Measurements from ENCODE around the gene TMEM59.
"Not testable (repeated sequence)": the region's sequence is repeated elsewhere in the genome, so short reads cannot be mapped to it uniquely, and the experiment has no call there.

The TMEM59 gene

DNA sequence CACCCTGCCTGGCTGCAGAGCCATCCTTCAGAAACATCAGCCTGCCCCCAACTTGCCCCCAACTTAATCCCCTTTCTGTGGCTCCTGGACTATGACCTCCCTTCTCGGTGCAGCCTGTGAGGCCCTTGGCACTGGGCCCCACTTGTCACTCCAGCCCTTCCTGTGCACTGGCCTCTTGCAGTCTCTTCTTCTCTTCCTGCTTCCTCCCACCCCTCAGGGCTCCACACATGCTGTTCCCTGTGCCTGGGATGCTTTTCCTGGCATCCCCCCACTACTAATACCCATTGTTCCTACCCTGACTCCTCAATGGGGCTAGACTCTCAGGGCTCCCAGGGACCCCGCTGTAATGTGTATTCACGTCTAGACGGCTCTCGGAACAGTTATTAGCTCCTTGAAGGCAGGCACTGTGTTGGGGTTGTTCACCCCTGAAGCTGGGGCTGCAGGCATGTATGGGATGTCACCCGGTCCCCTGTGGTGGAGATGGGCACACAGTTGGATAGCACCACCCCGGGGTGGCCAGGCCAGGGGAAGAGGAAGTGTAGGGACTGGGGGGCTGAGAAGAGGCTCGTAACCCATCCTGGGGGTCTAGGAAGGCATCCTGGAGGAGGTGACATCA lies 39.5 kb downstream of the TMEM59 start:
- no peak for DNase-seq (ENCODE audit: low read depth in 2 of 2)

- DNase-seq (ENCODE audit: low read depth in 2 of 2): no peak
Measured at GRCh38 chr1:54012863-54013262, 40.1 kb downstream of the TMEM59 start.

DNA sequence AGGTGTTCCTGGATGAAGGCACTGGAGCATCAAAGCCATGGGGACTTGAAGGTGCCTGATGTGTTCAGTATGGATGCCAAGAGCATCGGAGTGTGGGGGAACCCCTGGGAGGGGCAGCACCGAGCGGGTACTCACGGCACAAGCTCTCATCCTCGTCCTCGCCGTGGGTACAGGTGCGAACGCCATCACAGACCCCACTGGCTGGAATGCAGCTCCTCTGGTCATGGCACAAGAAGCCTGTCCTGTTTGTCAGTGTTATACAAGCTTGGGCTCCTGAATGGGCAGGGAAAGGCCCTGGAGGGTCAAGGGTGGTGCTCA lies 41.0 kb downstream of the TMEM59 start:
- no peak for DNase-seq (ENCODE audit: low read depth in 2 of 2)

GRCh38 chr1:54011316-54012007 lies 41.5 kb downstream of the TMEM59 start:
- DNase-seq (ENCODE audit: low read depth in 2 of 2): no peak

GRCh38 chr1:54010415-54011117 lies 42.4 kb downstream of the TMEM59 start:
- DNase-seq (ENCODE audit: low read depth in 2 of 2): no peak

- no peak for DNase-seq (ENCODE audit: low read depth in 2 of 2)
Measured at GRCh38 chr1:54009406-54009805, 43.6 kb downstream of the TMEM59 start.

- DNase-seq (ENCODE audit: low read depth in 2 of 2): no peak
Measured at GRCh38 chr1:54008876-54009275, 44.1 kb downstream of the TMEM59 start.

DNA sequence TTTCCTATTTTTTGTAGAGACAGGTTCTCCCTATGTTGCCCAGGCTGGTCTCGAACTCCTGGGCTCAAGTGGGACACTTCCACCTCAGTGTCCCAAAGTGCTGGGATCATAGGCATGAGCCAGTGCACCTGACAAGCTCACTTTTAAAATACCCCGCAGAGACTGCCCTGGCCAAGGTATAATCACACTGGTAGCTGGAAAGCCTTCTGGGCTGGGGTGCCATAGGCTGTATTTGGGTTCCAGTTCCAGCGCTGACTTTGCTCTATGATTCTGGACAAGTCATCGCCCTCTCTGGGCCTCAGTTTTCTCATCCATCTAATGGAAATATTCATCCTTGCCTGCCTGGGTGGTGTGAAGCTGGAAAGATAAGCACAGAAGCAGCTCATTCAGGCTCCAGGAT lies 45.4 kb downstream of the TMEM59 start:
- DNase-seq (ENCODE audit: low read depth in 2 of 2): no peak

DNA sequence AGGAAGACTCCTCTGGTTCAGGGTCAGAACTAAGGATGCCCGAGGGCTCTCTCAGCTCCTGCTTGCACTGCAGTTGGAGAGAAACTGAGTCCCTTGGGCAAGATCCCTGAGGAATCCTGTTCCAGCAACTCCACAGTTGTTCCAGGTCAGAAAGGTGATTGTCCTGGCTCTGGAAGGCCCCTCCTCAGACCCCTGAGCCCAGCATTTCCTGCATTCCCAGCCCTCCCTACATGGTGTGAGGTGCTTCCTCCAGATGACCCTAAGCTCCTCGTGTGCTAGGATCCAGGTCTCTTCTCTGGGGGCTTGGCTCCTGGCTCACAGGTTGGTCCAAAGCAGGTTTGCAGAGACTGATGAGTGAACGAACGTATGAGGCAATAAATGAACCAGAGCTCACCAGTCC lies 46.5 kb downstream of the TMEM59 start:
- DNase-seq (ENCODE audit: low read depth in 2 of 2): no peak

DNA sequence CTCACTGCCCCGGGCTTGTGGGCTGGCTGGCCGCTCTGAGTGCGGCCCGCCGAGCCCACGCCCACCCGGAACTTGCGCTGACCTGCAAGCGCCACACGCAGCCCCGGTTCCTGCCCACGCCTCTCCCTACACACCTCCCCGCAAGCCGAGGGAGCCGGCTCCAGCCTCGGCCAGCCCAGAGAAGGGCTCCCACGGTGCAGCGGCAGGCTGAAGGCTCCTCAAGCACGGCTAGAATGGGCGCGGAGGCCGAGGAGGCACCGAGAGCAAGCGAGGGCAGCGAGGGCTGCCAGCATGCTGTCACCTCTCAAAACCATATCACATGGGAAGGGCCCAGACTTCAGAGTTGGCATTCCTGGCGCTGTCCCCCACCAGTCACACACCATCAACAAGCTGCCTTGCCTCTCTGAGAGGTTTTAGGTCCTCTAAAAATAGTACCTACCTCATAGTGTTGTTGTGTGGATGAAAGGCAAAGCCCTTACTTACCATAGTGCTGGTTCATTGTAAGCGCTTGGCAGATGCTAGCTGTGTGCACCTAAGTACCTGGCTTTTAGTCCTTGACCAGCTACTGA lies 48.4 kb downstream of the TMEM59 start:
- DNase-seq (ENCODE audit: low read depth in 2 of 2): no peak

GRCh38 chr1:54003750-54004480 lies 49.1 kb downstream of the TMEM59 start:
- not testable (repeated sequence) for DNase-seq (ENCODE audit: low read depth in 2 of 2)

DNA sequence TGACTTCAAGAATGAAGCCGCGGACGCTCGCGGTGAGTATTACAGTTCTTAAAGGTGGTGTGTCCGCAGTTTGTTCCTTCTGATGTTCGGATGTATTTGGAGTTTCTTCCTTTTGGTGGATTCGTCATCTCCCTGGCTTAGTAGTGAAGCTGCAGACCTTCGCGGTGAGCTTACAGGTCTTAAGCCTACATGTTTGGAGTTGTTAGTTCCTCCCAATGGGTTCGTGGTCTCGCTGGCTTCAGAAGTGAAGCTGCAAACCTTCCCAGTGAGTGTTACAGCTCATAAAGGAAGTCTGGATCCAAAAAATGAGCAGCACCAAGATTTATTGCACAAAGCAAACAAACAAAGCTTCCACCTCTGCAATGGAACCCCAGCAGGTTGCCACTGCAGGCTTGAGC lies 49.8 kb downstream of the TMEM59 start:
- no peak for DNase-seq (ENCODE audit: low read depth in 2 of 2)

- no peak for DNase-seq (ENCODE audit: low read depth in 2 of 2)
Measured at GRCh38 chr1:54002544-54003248, 50.3 kb downstream of the TMEM59 start.

- no peak for DNase-seq (ENCODE audit: low read depth in 2 of 2)
Measured at GRCh38 chr1:54001591-54001990, 51.4 kb downstream of the TMEM59 start.

GRCh38 chr1:53999920-54000319 lies 53.1 kb downstream of the TMEM59 start:
- no peak for DNase-seq (ENCODE audit: low read depth in 2 of 2)

- no peak for DNase-seq (ENCODE audit: low read depth in 2 of 2)
Measured at GRCh38 chr1:53998223-53998622, 54.8 kb downstream of the TMEM59 start.

- DNase-seq (ENCODE audit: low read depth in 2 of 2): no peak
Measured at GRCh38 chr1:53995683-53996082, 57.3 kb downstream of the TMEM59 start.

DNA sequence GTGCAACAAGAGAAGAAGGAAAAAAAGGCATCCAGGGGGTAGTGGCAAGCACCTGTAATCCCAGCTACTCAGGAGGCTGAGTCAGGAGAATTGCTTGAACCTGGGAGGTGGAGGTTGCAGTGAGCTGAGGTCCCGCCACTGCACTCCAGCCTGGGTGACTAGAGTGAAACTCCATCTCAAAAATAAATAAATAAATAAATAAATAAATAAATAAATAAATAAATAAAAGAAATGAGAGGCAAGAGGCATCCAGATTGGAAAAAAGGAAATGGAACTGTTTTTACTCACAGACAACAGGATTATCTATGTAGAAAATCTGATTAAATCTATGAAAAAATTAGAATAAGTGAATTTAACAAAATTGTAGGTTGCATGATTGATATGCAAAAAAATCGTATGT lies 58.5 kb downstream of the TMEM59 start:
- not testable (repeated sequence) for DNase-seq (ENCODE audit: low read depth in 2 of 2)

DNA sequence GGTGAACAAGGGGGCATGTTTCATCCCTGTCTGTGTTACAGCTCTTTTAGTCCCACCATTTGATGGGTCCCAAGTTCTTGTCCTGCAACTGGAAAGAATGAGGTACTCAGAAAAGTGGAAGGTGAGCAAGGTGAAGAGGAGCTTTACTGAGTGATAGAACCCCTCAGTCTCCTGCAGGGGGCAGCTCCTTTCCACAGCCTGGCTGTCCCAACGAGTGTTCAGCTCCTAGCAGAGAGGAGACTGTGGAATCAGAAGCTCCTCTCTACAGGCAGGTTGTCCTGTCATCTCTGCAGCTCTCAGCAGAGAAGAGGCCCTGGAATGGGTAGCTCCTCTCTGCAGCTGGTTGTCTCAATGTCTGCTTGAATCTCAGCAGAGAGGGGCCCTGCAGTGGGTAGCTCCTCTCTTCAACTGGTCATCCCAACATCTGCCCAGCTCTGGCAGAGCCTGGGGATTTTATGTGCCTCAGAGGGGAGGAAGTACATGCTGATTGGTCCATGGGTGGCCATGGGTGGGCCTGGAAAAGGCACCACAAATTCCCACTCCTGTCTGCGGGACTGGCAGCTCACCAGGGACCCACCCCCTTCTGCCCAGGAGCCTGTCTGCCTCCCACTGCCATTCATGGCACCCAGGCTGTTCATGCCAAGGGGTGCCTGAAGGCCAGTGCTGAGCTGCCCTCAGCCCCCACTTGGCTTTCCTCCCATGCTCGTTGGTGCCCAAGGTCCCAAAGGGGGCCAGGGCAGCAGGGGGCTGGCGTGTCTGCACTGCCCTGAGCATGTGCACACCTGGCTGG lies 60.7 kb downstream of the TMEM59 start:
- DNase-seq (ENCODE audit: low read depth in 2 of 2): no peak

DNA sequence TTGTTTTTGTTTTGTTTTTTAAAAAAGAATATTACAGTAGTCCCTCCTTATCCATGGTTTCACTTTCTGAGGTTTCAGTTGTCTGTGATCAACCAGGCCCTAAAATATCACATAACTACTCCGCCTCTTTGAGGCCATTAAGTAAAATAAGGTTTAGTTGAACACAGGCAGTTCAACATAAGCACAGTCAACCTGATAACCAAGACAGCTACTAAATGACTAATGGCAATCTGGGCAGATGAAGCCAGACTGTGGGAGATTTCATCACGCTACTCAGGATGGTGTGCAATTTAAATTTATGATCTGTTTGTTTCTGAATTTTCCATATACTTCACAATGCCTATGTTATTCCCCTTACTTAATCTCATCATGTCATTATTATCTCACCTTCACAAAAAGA lies 65.1 kb downstream of the TMEM59 start:
- DNase-seq (ENCODE audit: low read depth in 2 of 2): no peak

- DNase-seq (ENCODE audit: low read depth in 2 of 2): no peak
Measured at GRCh38 chr1:53986458-53986857, 66.5 kb downstream of the TMEM59 start.
